Thoracic aorta (tissue), 2 donors: ENCODE results near the gene NDUFAF3. TPM values are rescaled to one million over a fixed set of nuclear protein-coding genes. Genes with fewer than 3 reads are reported as not detected.

ENCODE experiments used
- ATAC-seq: fragments of 150-250 bp; one replicate; pipeline ENCODE4 v1.8.0; 2017; ENCODE audit warnings: low read depth; ENCODE audit not compliant: insufficient number of reproducible peaks, low FRiP score
- DNase-seq: peaks from one replicate; pipeline ENCODE4 v3.0.0-alpha.2; 2020; ENCODE audit warnings: low spot score
- H3K27ac ChIP-seq, 2 donors: fragments of 200-600 bp; sonication (generic); 1 replicate in 1 of 2; 2 replicates in 1 of 2; pipeline ENCODE4 v1.5.1; 2016; ENCODE audit warnings: mild to moderate bottlenecking in 2 of 2, moderate library complexity in 2 of 2
- H3K27me3 ChIP-seq: fragments of 200-600 bp; sonication (generic); replicated peaks from 2 replicates; pipeline ENCODE4 v1.6.0; 2016; ENCODE audit warnings: mild to moderate bottlenecking; ENCODE audit not compliant: insufficient read depth
- H3K36me3 ChIP-seq: fragments of 200-600 bp; sonication (generic); one replicate; pipeline ENCODE4 v1.5.1; 2016
- H3K4me1 ChIP-seq, 2 donors: fragments of 200-600 bp; sonication (generic); 1 replicate in 1 of 2; 2 replicates in 1 of 2; pipeline versions ENCODE4 v1.5.1 to v1.6.0; 2016; ENCODE audit warnings: low read depth in 2 of 2, mild to moderate bottlenecking in 1 of 2; ENCODE audit not compliant: control insufficient read depth in 1 of 2
- H3K4me3 ChIP-seq: fragments of 200-600 bp; sonication (generic); 2 replicates; pipeline ENCODE4 v1.5.1; 2016; ENCODE audit warnings: mild to moderate bottlenecking
- H3K9me3 ChIP-seq: fragments of 200-600 bp; sonication (generic); 2 replicates; pipeline ENCODE4 v1.5.1; 2016
- total RNA-seq, 2 donors: library from RNA; depleted of rRNA; stranded (reverse); fragments of >200 nt; gene quantifications; one replicate each; pipeline versions ENCODE4 v1.1.0 to v1.2.3, GENCODE V29; 2016
- TF ChIP-seq, protein P1 (sequence below): fragments of 200-600 bp; sonication (generic); IDR thresholded peaks from one replicate; pipeline ENCODE4 v1.5.1; 2019; ENCODE audit warnings: antibody characterized with exemption

The NDUFAF3 gene
- total RNA-seq, 2 donors from 2014 or later: 65.7 to 164 TPM

DNA sequence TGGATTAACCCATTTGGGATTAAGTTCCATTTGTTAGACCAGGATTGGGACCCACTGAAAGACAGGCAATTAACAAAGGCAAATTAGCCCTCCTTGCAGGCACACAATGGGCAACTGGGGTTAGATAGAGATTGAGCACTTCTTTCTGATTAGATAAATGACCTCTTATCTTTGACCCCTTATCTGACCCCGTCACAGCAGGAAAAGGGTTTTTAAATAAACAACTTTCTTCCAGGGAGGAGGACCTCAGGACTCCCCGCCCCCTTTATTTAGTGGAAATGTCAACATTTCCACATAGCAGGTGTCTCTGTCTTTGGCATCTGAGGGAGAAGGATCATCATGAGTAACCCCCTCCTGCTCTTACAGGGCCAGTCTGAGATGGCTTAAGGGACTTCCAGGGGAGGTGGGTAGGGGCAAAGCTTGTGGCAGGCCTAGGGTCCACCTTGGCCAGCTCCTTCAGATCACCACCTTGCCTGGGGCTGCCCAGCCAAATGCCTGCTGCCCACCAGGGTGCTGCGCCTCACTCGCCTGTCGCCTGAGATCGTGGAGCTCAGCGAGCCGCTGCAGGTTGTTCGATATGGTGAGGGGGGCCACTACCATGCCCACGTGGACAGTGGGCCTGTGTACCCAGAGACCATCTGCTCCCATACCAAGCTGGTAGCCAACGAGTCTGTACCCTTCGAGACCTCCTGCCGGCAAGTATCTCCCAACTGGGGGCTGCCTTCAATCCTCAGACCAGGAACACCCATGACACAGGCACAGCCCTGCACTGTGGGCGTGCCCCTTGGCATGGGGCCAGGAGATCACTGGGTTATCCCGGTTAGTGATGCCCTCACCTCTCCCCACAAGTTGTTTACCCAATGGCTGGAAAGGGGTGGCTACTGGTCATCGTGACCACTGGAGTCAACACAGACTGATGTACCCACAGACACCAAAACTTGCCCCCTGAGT lies 17.3 kb upstream of the NDUFAF3 start:
- Histone ChIP-seq H3K36me3 (no peaks in the 10 kb centered on the region), H3K27ac (no peak overlapping the region), H3K4me1 (peaks cover 5 to 21% of the 10 kb centered on the region in 2 donors), H3K27me3 (no peaks in the 10 kb centered on the region), H3K9me3 (no peaks in the 10 kb centered on the region), H3K4me3 (no peak overlapping the region)
- DNase-seq: no peak
- no peak for ATAC-seq
- TF ChIP-seq, protein P1, sequence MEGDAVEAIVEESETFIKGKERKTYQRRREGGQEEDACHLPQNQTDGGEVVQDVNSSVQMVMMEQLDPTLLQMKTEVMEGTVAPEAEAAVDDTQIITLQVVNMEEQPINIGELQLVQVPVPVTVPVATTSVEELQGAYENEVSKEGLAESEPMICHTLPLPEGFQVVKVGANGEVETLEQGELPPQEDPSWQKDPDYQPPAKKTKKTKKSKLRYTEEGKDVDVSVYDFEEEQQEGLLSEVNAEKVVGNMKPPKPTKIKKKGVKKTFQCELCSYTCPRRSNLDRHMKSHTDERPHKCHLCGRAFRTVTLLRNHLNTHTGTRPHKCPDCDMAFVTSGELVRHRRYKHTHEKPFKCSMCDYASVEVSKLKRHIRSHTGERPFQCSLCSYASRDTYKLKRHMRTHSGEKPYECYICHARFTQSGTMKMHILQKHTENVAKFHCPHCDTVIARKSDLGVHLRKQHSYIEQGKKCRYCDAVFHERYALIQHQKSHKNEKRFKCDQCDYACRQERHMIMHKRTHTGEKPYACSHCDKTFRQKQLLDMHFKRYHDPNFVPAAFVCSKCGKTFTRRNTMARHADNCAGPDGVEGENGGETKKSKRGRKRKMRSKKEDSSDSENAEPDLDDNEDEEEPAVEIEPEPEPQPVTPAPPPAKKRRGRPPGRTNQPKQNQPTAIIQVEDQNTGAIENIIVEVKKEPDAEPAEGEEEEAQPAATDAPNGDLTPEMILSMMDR: no peak

DNA sequence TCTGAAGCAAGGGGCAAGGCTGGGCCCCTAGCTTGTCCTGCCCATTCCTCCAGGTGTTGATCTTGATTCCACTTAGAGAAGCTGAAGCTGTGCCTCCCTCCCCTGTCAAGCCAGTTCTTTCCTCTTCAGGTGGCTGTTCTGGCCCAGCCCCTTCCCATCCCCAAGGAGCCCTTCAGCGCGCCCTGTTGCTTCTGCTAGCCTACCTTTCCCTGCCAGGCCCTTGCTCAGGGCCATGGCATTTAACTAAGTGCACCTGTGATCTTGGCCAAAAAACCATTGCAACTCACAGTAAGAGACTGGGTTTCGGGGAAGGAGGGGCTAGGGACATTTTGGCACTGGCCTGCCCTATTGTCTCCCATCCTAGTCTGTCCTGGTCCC lies 16.6 kb upstream of the NDUFAF3 start:
- no peak overlapping the region for H3K4me3 ChIP-seq
- no peaks in the 10 kb centered on the region for H3K9me3 ChIP-seq
- H3K4me1 ChIP-seq: peaks cover 5 to 21% of the 10 kb centered on the region in 2 donors
- no peak overlapping the region for H3K27ac ChIP-seq
- H3K36me3 ChIP-seq: no peaks in the 10 kb centered on the region
- TF ChIP-seq, protein P1: no peak
- ATAC-seq: no peak
- H3K27me3 ChIP-seq: no peaks in the 10 kb centered on the region
- no peak for DNase-seq

DNA sequence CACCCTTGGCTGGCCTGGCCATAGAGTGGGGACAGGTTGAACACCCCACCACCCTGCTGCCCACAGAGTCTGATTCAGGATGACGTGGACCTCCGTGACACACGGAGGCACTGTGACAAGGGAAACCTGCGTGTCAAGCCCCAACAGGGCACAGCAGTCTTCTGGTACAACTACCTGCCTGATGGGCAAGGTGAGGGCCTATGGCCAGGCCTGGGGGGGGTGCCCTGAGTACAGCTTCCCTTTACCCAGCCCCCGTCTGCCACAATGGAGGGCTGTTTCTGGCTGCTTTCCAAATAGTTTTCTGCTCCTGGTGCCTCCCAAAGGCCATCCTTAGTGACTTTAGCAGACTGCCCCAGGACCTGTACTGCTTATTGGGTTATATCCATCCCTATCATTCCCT lies 15.9 kb upstream of the NDUFAF3 start:
- DNase-seq (no peak), ATAC-seq (no peak)
- Histone ChIP-seq H3K4me3 (peak overlapping the region; percentile 91), H3K4me1 (peaks cover 5 to 21% of the 10 kb centered on the region in 2 donors), H3K27me3 (no peaks in the 10 kb centered on the region), H3K27ac (peak overlapping the region; percentile 88 to 97), H3K9me3 (no peaks in the 10 kb centered on the region), H3K36me3 (no peaks in the 10 kb centered on the region)
- TF ChIP-seq, protein P1: no peak

DNA sequence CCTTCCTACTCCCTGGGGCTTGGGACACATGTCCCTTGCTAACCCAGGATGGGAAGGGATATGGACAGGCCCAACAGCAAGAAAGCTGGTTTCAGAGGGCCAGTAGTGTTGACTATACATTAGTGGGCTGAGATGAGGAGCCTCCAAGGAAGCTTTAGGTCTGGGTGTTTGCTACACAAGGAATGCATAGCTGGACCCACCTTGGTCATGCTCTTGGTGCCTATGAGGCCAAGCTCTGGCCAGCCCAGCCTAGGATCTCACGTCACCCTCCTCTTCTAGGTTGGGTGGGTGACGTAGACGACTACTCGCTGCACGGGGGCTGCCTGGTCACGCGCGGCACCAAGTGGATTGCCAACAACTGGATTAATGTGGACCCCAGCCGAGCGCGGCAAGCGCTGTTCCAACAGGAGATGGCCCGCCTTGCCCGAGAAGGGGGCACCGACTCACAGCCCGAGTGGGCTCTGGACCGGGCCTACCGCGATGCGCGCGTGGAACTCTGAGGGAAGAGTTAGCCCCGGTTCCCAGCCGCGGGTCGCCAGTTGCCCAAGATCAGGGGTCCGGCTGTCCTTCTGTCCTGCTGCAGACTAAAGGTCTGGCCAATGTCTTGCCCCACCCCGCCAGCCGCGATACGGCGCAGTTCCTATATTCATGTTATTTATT lies 15.4 kb upstream of the NDUFAF3 start:
- H3K4me1 ChIP-seq: peaks cover 5 to 21% of the 10 kb centered on the region in 2 donors
- H3K9me3 ChIP-seq: no peaks in the 10 kb centered on the region
- H3K4me3 ChIP-seq: peak overlapping the region; percentile 91
- peak overlapping the region; percentile 88 to 97 for H3K27ac ChIP-seq
- no peaks in the 10 kb centered on the region for H3K36me3 ChIP-seq
- peak; percentile 2 for ATAC-seq
- DNase-seq: no peak
- no peaks in the 10 kb centered on the region for H3K27me3 ChIP-seq
- TF ChIP-seq, protein P1: no peak

DNA sequence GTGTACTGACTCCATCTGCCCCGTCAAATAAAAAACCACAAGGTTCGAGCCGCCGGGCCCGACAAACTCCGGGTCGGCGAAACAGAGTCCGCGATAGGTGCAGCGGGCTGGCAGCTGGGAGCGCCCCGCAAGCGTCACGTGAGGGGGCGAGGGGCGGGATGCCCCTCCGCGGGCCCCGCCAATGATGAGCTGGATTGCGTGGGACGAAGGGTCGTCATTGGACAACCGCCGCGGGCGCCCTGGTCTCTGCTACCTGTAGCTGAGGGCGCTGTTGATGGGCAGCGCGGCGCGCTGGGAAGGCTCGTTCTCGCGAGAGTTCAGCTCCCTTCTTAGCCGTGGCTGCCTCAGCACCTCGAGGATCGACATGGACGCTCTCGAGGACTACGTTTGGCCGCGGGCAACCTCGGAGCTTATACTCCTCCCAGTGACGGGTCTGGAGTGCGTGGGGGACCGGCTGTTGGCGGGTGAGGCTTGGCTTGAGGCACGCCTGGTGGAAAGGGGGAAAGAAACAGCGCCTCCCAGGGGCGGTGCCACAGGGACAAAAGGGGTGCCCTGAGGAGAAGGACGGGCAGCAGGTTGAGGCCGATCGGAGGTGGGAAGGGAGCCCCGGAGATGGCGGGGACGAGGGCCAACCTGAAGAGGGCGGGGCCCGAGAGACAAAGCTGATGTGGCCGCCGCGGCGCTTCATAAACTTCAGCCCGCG lies 14.7 kb upstream of the NDUFAF3 start, which contains the start of gene WDR6:
TSS of gene WDR6 (plus strand) at position 324 of the 703 bp plus-strand sequence. CDS start at position 365, 41 bp downstream.
- H3K27me3 ChIP-seq: no peaks in the 10 kb centered on the region

More for the DNA sequence above, 14.7 kb upstream of the NDUFAF3 start, which contains the start of gene WDR6:
- peaks cover 4% of the 10 kb centered on the region for H3K36me3 ChIP-seq
- peak within 1 kb of the TSS; percentile 91 for H3K4me3 ChIP-seq
- peak; percentile 93 for DNase-seq
- ATAC-seq: peak; percentile 80
- peaks cover 5 to 21% of the 10 kb centered on the region in 2 donors for H3K4me1 ChIP-seq
- TF ChIP-seq, protein P1: no peak
- H3K9me3 ChIP-seq: no peaks in the 10 kb centered on the region
- peak within 1 kb of the TSS; percentile 97 for H3K27ac ChIP-seq
